HepG2 (cell line): ENCODE data around the gene TOM1L2. TPM values are rescaled to one million over a fixed set of nuclear protein-coding genes. Genes with fewer than 3 reads are reported as not detected.

ENCODE experiments used
- AHR ChIP-seq: IDR thresholded peaks from 2 replicates; pipeline ENCODE4 v1.6.1; 2018; ENCODE audit warnings: missing genetic modification reagents, missing compliant biosample characterization
- DNMT3B ChIP-seq: conservative IDR thresholded peaks from 2 replicates; pipeline ENCODE4 v1.6.1; 2016; ENCODE audit warnings: missing biosample characterization, control low read depth
- FOXM1 ChIP-seq: sonication (generic); formaldehyde crosslinking; IDR thresholded peaks from 2 replicates; pipeline ENCODE4 v1.5.0; 2020; ENCODE audit warnings: missing genetic modification reagents
- GZF1 ChIP-seq: sonication (generic); formaldehyde crosslinking; IDR thresholded peaks from 2 replicates; pipeline ENCODE4 v1.5.1; 2020; ENCODE audit warnings: mild to moderate bottlenecking, missing genetic modification reagents
- HOXA7 ChIP-seq: sonication (generic); formaldehyde crosslinking; IDR thresholded peaks from 2 replicates; pipeline ENCODE4 v1.8.1; 2022; ENCODE audit warnings: mild to moderate bottlenecking, missing genetic modification reagents, moderate library complexity
- JARID2 ChIP-seq: sonication (generic); formaldehyde crosslinking; IDR thresholded peaks from 2 replicates; pipeline ENCODE4 v1.8.1; 2023; ENCODE audit warnings: missing genetic modification reagents, inconsistent platforms; ENCODE audit not compliant: insufficient replicate concordance
- KDM5A ChIP-seq: fragments of 200-600 bp; sonication (generic); IDR thresholded peaks from 2 replicates; pipeline ENCODE4 v1.7.0; 2018; ENCODE audit warnings: antibody characterized with exemption, mild to moderate bottlenecking, low read length, borderline replicate concordance
- MAFG ChIP-seq: sonication (generic); formaldehyde crosslinking; IDR thresholded peaks from 2 replicates; pipeline ENCODE4 v1.5.1; 2020; ENCODE audit warnings: mild to moderate bottlenecking, missing genetic modification reagents
- MBNL3 ChIP-seq: fragments of 250-450 bp; sonication (Bioruptor Pico); conservative IDR thresholded peaks from 2 replicates; pipeline ENCODE4 v1.8.0; 2022; ENCODE audit warnings: mild to moderate bottlenecking, inconsistent platforms
- MTF2 ChIP-seq: sonication (generic); formaldehyde crosslinking; IDR thresholded peaks from 2 replicates; pipeline ENCODE4 v1.5.0; 2020; ENCODE audit warnings: missing genetic modification reagents, borderline replicate concordance
- NR3C1 ChIP-seq: sonication (generic); formaldehyde crosslinking; IDR thresholded peaks from 2 replicates; pipeline ENCODE4 v1.4.0; 2020; ENCODE audit warnings: missing genetic modification reagents
- RAD51 ChIP-seq: fragments of 450-650 bp; IDR thresholded peaks from 2 replicates; pipeline ENCODE4 v1.6.1; 2016; ENCODE audit warnings: borderline replicate concordance
- STAG1 ChIP-seq: sonication (generic); formaldehyde crosslinking; IDR thresholded peaks from 2 replicates; pipeline ENCODE4 v1.4.0; 2020; ENCODE audit warnings: missing genetic modification reagents
- TARDBP ChIP-seq: sonication (generic); formaldehyde crosslinking; IDR thresholded peaks from 2 replicates; pipeline ENCODE4 v1.8.0; 2022; ENCODE audit warnings: mild to moderate bottlenecking, missing genetic modification reagents
- TEAD2 ChIP-seq: sonication (generic); formaldehyde crosslinking; IDR thresholded peaks from 2 replicates; pipeline ENCODE4 v1.9.0; 2021; ENCODE audit warnings: missing genetic modification reagents
- ZFAT ChIP-seq: sonication (generic); formaldehyde crosslinking; conservative IDR thresholded peaks from 2 replicates; pipeline ENCODE4 v1.8.1; 2023; ENCODE audit warnings: missing genetic modification reagents, inconsistent platforms
- ZFYVE20 ChIP-seq: sonication (generic); formaldehyde crosslinking; IDR thresholded peaks from 2 replicates; pipeline ENCODE4 v1.8.0; 2023; ENCODE audit warnings: low read depth, mild to moderate bottlenecking, moderate library complexity, missing genetic modification reagents, borderline replicate concordance
- ZNF17 ChIP-seq: sonication (generic); formaldehyde crosslinking; IDR thresholded peaks from 2 replicates; pipeline ENCODE4 v1.5.0; 2020; ENCODE audit warnings: mild to moderate bottlenecking, missing genetic modification reagents
- ZNF263 ChIP-seq: sonication (generic); formaldehyde crosslinking; IDR thresholded peaks from 2 replicates; pipeline ENCODE4 v1.4.0; 2020; ENCODE audit warnings: missing genetic modification reagents
- ZNF274 ChIP-seq: sonication (generic); formaldehyde crosslinking; IDR thresholded peaks from 2 replicates; pipeline ENCODE4 v1.5.1; 2020; ENCODE audit warnings: mild to moderate bottlenecking, missing genetic modification reagents
- ZNF350 ChIP-seq: sonication (generic); formaldehyde crosslinking; IDR thresholded peaks from 2 replicates; pipeline ENCODE4 v1.4.0; 2020; ENCODE audit warnings: mild to moderate bottlenecking, low read depth, missing genetic modification reagents, borderline replicate concordance
- ZNF383 ChIP-seq: sonication (generic); formaldehyde crosslinking; IDR thresholded peaks from 2 replicates; pipeline ENCODE4 v1.4.0; 2020; ENCODE audit warnings: missing genetic modification reagents, mild to moderate bottlenecking, borderline replicate concordance
- ZNF441 ChIP-seq: sonication (generic); formaldehyde crosslinking; IDR thresholded peaks from 2 replicates; pipeline ENCODE4 v1.7.0; 2021; ENCODE audit warnings: missing genetic modification reagents, borderline replicate concordance
- ZNF484 ChIP-seq: sonication (generic); formaldehyde crosslinking; IDR thresholded peaks from 2 replicates; pipeline ENCODE4 v1.5.1; 2020; ENCODE audit warnings: mild to moderate bottlenecking, low read depth, missing genetic modification reagents, borderline replicate concordance
- ZNF616 ChIP-seq: sonication (generic); formaldehyde crosslinking; IDR thresholded peaks from 2 replicates; pipeline ENCODE4 v1.5.0; 2020; ENCODE audit warnings: low read depth, mild to moderate bottlenecking, missing genetic modification reagents
- ZNF724P ChIP-seq: sonication (generic); formaldehyde crosslinking; IDR thresholded peaks from 2 replicates; pipeline ENCODE4 v1.8.0; 2022; ENCODE audit warnings: missing genetic modification reagents, borderline replicate concordance
- ZNF740 ChIP-seq: sonication (generic); formaldehyde crosslinking; IDR thresholded peaks from 2 replicates; pipeline ENCODE4 v1.4.0; 2020; ENCODE audit warnings: missing genetic modification reagents
- ZNF788 ChIP-seq: sonication (generic); formaldehyde crosslinking; IDR thresholded peaks from 2 replicates; pipeline ENCODE4 v1.5.0; 2020; ENCODE audit warnings: mild to moderate bottlenecking, missing genetic modification reagents, borderline replicate concordance
- ZSCAN20 ChIP-seq: sonication (generic); formaldehyde crosslinking; IDR thresholded peaks from 2 replicates; pipeline ENCODE4 v1.4.0; 2020; ENCODE audit warnings: missing genetic modification reagents, mild to moderate bottlenecking, borderline replicate concordance
- polyA plus RNA-seq, 8 experiments: library from polyadenylated mRNA; depleted of rRNA in 3 of 8; stranded (reverse) in 7 of 8; unstranded in 1 of 8; fragments of >200 nt; fragmentation: Illumina TruSeq in 4 of 8; extraction: Trizol in 4 of 8; gene quantifications; 2 replicates each; pipeline versions ENCODE4 v1.2.1 to v1.2.3, GENCODE V29; 2011 to 2016; ENCODE audit warnings: low read depth in 4 of 8, missing spikeins in 1 of 8, mixed read lengths in 1 of 8; ENCODE audit not compliant: insufficient read depth in 1 of 8
- total RNA-seq, 5 experiments: library from RNA; depleted of rRNA; stranded (reverse); fragments of >200 nt; fragmentation: Illumina TruSeq; extraction: Trizol; gene quantifications; 2 replicates each; pipeline ENCODE4 v1.2.3, GENCODE V29; 2016; ENCODE audit warnings: low read depth in 1 of 5
- TF ChIP-seq, protein P1 (sequence below): sonication (generic); formaldehyde crosslinking; IDR thresholded peaks from 2 replicates; pipeline ENCODE4 v1.4.0; 2020; ENCODE audit warnings: mild to moderate bottlenecking, missing genetic modification reagents

TOM1L2 gene
- total and polyA plus RNA-seq, 2 of the 13 experiments (the other 11 are each of a cell fraction or from before 2014, with no cell fraction given): 4.7 to 7.4 TPM

- TF ChIP-seq MTF2 (CRISPR knock-in tag) (no peak), ZNF274 (CRISPR knock-in tag) (no peak), ZNF383 (CRISPR knock-in tag) (no peak), ZSCAN20 (CRISPR knock-in tag) (no peak), STAG1 (CRISPR knock-in tag) (no peak), ZNF484 (CRISPR knock-in tag) (no peak), GZF1 (CRISPR knock-in tag) (no peak), ZFYVE20 (CRISPR knock-in tag) (no peak), ZNF263 (CRISPR knock-in tag) (peak; percentile 74; the same call in 1 of the 2 replicates), DNMT3B (no peak), TEAD2 (CRISPR knock-in tag) (no peak), KDM5A (no peak), AHR (CRISPR knock-in tag) (no peak), NR3C1 (no peak), ZNF441 (CRISPR knock-in tag) (peak; percentile 64; the same call in 1 of the 2 replicates), FOXM1 (CRISPR knock-in tag) (no peak), JARID2 (no peak), ZFAT (CRISPR knock-in tag) (no peak), HOXA7 (CRISPR knock-in tag) (no peak), ZNF788 (CRISPR knock-in tag) (no peak), TARDBP (CRISPR knock-in tag) (peak; percentile 54), RAD51 (no peak), MAFG (CRISPR knock-in tag) (no peak), ZNF350 (CRISPR knock-in tag) (peak; percentile 24; the same call in 1 of the 2 replicates), MBNL3 (CRISPR knock-in tag) (no peak), ZNF724P (CRISPR knock-in tag) (no peak), ZNF740 (CRISPR knock-in tag) (no peak), ZNF616 (CRISPR knock-in tag) (no peak), ZNF17 (CRISPR knock-in tag) (no peak)
- TF ChIP-seq, protein P1, sequence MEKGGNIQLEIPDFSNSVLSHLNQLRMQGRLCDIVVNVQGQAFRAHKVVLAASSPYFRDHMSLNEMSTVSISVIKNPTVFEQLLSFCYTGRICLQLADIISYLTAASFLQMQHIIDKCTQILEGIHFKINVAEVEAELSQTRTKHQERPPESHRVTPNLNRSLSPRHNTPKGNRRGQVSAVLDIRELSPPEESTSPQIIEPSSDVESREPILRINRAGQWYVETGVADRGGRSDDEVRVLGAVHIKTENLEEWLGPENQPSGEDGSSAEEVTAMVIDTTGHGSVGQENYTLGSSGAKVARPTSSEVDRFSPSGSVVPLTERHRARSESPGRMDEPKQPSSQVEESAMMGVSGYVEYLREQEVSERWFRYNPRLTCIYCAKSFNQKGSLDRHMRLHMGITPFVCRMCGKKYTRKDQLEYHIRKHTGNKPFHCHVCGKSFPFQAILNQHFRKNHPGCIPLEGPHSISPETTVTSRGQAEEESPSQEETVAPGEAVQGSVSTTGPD (CRISPR knock-in tag): no peak
These were observed 160.6 kb downstream of the TOM1L2 start (continued) for GRCh38 chr17:17811381-17812210.
